ENCODE measurements around the gene C1orf21.

DNA sequence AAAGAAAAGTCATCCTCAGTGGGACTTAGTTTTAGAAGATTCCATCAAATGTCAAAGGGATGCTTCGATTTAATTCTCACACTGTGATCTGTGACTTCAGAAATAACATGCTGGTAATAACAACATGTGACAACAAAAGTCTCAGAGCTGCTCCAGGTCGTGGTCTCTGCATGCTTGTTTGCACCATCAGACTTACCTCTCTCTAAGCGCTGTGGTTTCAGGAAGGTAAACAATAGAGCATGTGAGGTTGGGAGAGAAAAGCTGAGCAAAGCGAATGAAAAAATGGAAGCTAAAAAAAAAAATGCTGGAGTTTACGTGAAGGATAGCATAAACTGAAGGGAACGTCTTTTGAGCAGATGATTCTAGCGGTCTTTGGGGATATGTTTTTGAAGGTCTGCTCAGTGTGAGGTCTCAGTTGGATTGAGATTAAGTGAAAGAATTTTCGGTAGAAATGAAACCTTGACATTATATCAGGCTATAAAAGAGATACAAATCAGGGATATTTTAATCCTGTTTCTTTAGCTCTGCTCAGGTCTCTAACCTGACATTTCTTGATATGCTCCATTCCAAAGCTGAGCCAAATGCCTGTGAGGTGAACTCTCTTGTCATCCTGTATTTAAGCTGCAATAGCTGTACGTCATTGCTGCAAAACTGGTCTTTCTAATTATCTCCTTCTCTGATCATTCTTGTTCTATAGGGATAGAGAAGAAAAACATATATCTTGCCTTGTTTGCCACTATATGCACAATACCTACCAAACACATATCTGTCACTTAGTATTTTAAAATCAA lies 86.5 kb downstream of the C1orf21 start:
- no peak for TF ChIP-seq RXRA (IDR thresholded peaks at IDR 0.05; ENCODE audit: borderline replicate concordance, low read depth)
- TF ChIP-seq ELF1 (IDR thresholded peaks at IDR 0.05) = no peak
- no peak for TF ChIP-seq FOXM1 (IDR thresholded peaks at IDR 0.05; ENCODE audit: low read depth)
- no peak for TF ChIP-seq GABPA (IDR thresholded peaks at IDR 0.05; ENCODE audit: low read depth)
- TF ChIP-seq EZH2phosphoT487 (IDR thresholded peaks at IDR 0.05; ENCODE audit: borderline replicate concordance, low read depth) = no peak
- TF ChIP-seq, protein P1, sequence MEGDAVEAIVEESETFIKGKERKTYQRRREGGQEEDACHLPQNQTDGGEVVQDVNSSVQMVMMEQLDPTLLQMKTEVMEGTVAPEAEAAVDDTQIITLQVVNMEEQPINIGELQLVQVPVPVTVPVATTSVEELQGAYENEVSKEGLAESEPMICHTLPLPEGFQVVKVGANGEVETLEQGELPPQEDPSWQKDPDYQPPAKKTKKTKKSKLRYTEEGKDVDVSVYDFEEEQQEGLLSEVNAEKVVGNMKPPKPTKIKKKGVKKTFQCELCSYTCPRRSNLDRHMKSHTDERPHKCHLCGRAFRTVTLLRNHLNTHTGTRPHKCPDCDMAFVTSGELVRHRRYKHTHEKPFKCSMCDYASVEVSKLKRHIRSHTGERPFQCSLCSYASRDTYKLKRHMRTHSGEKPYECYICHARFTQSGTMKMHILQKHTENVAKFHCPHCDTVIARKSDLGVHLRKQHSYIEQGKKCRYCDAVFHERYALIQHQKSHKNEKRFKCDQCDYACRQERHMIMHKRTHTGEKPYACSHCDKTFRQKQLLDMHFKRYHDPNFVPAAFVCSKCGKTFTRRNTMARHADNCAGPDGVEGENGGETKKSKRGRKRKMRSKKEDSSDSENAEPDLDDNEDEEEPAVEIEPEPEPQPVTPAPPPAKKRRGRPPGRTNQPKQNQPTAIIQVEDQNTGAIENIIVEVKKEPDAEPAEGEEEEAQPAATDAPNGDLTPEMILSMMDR (IDR thresholded peaks at IDR 0.05) = no peak
- TF ChIP-seq YY1 (IDR thresholded peaks at IDR 0.05; ENCODE audit: low read depth) = no peak
- TF ChIP-seq GATA2 (CRISPR knock-in tag; IDR thresholded peaks at IDR 0.05) = no peak
- TF ChIP-seq POLR2AphosphoS5 (IDR thresholded peaks at IDR 0.05; ENCODE audit: low read depth, low read length) = no peak
- TF ChIP-seq, protein P2, sequence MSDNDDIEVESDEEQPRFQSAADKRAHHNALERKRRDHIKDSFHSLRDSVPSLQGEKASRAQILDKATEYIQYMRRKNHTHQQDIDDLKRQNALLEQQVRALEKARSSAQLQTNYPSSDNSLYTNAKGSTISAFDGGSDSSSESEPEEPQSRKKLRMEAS (IDR thresholded peaks at IDR 0.05; ENCODE audit: low read depth) = no peak
- no peak for TF ChIP-seq RAD21 (IDR thresholded peaks at IDR 0.05; ENCODE audit: low read length)
- TF ChIP-seq, protein P3, sequence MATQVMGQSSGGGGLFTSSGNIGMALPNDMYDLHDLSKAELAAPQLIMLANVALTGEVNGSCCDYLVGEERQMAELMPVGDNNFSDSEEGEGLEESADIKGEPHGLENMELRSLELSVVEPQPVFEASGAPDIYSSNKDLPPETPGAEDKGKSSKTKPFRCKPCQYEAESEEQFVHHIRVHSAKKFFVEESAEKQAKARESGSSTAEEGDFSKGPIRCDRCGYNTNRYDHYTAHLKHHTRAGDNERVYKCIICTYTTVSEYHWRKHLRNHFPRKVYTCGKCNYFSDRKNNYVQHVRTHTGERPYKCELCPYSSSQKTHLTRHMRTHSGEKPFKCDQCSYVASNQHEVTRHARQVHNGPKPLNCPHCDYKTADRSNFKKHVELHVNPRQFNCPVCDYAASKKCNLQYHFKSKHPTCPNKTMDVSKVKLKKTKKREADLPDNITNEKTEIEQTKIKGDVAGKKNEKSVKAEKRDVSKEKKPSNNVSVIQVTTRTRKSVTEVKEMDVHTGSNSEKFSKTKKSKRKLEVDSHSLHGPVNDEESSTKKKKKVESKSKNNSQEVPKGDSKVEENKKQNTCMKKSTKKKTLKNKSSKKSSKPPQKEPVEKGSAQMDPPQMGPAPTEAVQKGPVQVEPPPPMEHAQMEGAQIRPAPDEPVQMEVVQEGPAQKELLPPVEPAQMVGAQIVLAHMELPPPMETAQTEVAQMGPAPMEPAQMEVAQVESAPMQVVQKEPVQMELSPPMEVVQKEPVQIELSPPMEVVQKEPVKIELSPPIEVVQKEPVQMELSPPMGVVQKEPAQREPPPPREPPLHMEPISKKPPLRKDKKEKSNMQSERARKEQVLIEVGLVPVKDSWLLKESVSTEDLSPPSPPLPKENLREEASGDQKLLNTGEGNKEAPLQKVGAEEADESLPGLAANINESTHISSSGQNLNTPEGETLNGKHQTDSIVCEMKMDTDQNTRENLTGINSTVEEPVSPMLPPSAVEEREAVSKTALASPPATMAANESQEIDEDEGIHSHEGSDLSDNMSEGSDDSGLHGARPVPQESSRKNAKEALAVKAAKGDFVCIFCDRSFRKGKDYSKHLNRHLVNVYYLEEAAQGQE (IDR thresholded peaks at IDR 0.05; ENCODE audit: low read depth, low read length) = no peak

All from SK-N-SH (cell line).